Measurements from ENCODE around the gene TAS1R2.

Gene TAS1R2

DNA sequence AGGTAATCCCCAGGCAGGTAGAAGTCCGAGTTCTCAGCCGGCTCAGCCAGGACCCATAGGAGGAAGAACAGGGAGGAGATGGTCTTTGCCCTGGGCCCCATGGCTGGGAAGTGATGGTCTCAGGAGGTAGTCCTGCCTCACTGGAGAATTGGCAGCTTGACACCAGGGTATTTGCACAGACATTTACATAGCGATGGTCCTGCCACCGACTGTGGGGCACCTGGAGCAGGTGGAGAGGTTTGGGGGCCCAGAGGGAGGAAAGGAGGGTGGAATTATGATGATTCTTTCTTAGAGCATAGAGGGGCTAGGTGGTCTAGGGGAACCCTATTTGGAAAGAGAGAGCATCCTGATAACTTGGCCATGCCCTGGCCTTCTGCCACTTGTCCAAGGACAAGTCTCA is at the start of gene TAS1R2:
TAS1R2 (minus strand) TSS at position 101 of the 400 bp plus-strand sequence; CDS start at position 101, 0 bp downstream.
- DNase-seq (ENCODE audit: low spot score): no peak
- no peak within 1 kb of the TSS for H3K4me3 ChIP-seq
- TF ChIP-seq, protein P1, sequence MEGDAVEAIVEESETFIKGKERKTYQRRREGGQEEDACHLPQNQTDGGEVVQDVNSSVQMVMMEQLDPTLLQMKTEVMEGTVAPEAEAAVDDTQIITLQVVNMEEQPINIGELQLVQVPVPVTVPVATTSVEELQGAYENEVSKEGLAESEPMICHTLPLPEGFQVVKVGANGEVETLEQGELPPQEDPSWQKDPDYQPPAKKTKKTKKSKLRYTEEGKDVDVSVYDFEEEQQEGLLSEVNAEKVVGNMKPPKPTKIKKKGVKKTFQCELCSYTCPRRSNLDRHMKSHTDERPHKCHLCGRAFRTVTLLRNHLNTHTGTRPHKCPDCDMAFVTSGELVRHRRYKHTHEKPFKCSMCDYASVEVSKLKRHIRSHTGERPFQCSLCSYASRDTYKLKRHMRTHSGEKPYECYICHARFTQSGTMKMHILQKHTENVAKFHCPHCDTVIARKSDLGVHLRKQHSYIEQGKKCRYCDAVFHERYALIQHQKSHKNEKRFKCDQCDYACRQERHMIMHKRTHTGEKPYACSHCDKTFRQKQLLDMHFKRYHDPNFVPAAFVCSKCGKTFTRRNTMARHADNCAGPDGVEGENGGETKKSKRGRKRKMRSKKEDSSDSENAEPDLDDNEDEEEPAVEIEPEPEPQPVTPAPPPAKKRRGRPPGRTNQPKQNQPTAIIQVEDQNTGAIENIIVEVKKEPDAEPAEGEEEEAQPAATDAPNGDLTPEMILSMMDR (IDR thresholded peaks at IDR 0.05): no peak
- H3K27ac ChIP-seq: no peak within 1 kb of the TSS

DNA sequence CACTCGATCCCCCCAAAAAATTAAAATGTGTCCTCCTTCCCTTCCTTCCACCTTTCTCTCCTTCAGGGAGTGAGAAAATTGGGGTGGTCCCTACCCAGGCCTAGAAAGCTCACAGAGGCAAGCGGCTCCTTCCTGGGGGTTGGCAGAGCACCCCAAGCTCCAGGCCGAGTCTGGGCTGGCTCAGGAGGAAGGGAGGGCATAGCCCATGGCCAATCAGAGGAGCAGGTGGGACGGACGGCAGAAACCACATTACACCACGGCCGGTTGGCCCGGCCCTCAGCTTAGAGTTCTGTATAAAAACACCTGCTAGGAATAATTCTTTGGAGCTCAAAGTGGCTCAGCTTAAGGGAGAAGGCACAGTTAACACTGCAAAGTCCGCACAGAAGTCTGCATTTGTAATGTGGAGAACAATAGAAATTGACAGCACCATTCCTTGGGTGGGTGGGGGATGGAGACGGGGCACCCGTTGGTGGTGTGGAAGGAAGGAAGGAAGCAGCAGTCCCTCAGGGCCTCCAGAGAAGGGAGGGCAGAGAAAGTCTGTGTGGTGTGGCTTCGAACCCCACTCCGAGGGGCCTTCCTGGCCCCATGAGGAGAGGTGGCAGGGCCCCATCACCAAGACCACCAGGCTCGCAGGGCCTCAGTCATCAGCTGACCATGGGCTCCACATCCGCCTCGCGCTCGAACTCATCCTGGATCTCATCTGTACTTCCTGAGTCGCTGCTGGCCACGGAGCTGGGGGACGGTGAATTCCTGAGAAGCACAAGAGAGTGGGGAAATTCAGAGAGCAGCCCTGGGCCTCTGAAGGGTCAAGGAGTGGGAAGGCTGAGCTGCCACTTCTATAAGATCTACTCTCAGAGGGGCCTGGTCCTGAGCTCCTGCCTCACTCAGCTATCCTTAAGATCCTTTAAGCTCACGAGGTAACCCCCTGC is 48.7 kb upstream of the TAS1R2 start:
- peak overlapping the region; percentile 64 to 89 for H3K27ac ChIP-seq
- peak overlapping the region; percentile 40 for H3K4me3 ChIP-seq
- DNase-seq (ENCODE audit: low spot score): no peak
- TF ChIP-seq, protein P1 (IDR thresholded peaks at IDR 0.05): no peak

DNA sequence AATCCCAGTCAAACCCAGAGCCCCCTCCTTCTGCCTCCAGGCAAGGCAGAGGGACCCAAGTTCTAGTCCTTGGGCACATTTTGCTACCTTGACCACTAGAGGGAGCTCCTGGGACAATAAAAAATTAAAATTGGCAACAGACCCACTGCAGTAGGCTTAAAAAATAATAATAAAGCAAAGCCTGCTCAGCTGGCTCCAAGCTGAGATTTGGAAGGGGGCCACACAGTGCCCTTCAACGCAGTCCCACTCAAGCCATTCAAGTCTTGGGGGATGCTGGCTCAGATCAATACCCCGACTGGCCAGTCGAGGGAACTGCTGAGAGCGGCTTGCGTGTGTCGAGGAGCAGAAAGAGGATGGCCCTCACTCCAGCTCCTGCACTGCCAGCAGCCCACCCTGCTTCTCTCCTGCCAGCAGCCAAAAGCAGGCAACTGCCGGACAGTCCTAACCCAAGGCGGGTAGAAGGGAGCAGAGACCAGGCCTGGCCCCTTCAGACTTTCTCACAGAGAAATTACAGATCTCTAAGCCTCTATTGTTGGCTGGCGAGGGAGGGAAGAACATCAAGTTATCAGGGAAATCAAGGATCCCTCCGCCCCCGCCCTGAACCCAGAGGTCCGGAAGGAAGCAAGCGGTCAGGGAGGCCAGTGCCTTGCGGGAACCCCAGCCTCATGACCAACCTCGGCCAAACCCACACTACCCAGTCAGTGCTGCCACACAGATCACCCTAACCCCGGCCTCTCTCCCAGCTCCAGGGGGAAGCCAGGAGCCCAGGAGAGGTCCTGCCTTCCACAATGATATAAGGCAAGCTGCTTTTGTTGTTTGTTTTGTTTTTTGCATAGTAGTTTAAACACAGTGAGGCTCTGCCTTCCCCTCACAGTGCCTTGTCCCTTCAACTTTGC is 47.8 kb upstream of the TAS1R2 start:
- TF ChIP-seq, protein P1 (IDR thresholded peaks at IDR 0.05): peak; percentile 42
- Histone ChIP-seq H3K4me3 (peak overlapping the region; percentile 40), H3K27ac (peak overlapping the region; percentile 64 to 89)
- no peak for DNase-seq (ENCODE audit: low spot score)

DNA sequence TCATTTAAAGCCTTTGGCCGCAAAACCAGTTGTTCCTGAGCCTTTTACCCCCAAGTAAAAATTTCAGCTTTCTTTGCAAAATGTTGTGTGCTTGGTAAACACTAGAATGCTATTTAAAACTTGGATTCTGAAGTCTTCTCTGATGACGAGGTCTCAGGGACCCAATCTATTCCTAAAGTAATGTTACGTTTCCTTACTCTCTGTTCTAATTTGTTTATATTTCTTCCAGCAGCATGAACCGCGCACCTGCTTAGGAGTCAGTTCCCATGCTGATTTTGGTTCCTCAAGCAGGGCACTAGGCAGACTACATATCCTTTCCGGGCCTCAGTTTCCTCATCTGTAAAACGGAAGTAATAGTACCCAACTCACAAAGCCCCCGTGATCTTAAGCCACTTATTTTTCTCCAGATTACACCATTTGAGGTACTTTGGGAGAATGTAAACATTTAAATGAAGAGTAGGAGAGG is 43.9 kb upstream of the TAS1R2 start:
- Histone ChIP-seq H3K4me3 (peak overlapping the region; percentile 89), H3K27ac (peak overlapping the region; percentile 86 to 93)
- DNase-seq (ENCODE audit: low spot score): no peak
- TF ChIP-seq, protein P1 (IDR thresholded peaks at IDR 0.05): no peak

DNA sequence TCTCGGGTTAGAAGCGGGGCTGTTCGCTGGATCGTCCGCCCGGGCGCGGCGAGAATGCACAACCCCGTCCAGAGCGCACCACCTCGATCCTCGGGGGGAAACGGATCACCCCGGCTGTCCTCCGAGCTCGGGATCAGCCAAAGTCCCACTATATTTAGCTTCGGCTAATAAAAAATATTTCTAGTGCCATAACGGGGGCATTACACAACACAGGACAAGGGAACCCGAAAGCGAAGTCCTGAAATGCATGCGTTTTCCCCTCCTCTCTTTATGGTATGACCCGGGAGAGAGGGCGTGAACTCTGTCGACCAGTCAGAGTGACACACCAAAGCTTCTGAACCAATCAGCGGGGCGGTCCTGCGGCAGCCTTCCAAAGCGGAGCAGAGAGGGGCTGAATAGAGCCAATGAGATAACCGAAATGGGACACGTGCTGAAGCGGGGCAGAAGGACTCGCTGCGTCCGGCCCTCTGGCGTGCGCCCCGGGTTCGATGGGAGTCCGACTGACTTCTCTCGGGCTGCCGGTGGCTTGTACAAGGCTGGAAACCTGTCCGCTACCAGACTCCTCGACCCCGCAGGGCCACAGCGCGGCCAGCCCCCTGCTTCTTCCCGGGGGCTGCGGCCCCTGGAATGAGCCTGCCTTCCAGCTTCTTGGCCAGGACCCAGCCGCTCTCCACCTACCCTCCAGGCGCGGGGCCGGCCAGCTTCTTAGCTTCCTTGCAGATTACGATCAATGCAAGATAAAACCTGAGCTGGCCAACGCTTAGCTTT is 43.2 kb upstream of the TAS1R2 start, which contains the start of gene ALDH4A1:
ALDH4A1 (minus strand) TSS at position 33 of the 768 bp plus-strand sequence; CDS start at position 1, 32 bp downstream.
- DNase-seq (ENCODE audit: low spot score): peak; percentile 98
- peak within 1 kb of the TSS; percentile 89 for H3K4me3 ChIP-seq
- TF ChIP-seq, protein P1 (IDR thresholded peaks at IDR 0.05): no peak
- peak within 1 kb of the TSS; percentile 86 to 93 for H3K27ac ChIP-seq

DNA sequence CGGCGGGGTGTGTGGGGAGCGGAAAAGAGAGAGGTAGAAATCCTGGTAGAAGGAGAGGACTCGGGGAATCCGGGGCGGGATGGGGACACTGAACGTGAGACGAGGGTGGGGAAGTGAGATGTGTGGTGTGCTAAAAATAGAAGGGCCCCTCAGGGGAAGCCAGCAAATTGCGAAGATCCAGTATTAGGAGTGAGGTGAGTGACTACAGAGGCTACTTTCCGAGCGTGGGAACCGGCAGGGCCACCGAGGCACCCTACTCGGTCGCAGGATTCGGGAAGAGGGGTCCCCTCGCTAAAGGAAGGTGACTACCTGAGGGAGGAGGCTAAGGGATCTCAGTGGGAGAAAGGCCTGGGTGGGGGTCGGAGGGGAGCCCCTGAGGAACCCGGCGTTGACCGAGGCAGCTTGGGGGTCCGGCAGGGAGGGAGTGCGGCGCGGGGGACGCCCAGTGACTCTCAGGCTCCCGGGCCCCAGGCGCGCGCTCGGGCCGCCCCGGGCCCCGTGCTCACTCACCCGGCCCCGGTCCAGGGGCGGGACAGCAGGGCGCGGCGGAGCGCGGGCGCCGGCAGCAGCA is 42.6 kb upstream of the TAS1R2 start:
- peak overlapping the region; percentile 89 for H3K4me3 ChIP-seq
- TF ChIP-seq, protein P1 (IDR thresholded peaks at IDR 0.05): no peak
- peak overlapping the region; percentile 86 to 93 for H3K27ac ChIP-seq
- DNase-seq (ENCODE audit: low spot score): no peak
